Measurements from ENCODE around the gene SUSD2.
A peak's percentile ranks its signal among the peaks of the same experiment; 100 is the strongest.

Gene SUSD2

GRCh38 chr22:24145446-24146193 is 35.7 kb upstream of the SUSD2 start:
- no peak for TF ChIP-seq CTCF (IDR thresholded peaks at IDR 0.05; ENCODE audit: insufficient read depth, low read depth, low read length, missing control alignments)
- H3K4me3 ChIP-seq (ENCODE audit: low read depth, low read length), result no peak overlapping the region
- DNase-seq (ENCODE audit: low read depth), result no peak

- peak; percentile 82 for DNase-seq (ENCODE audit: low read depth)
- H3K4me3 ChIP-seq (ENCODE audit: low read depth, low read length), result no peak overlapping the region
- TF ChIP-seq CTCF (IDR thresholded peaks at IDR 0.05; ENCODE audit: insufficient read depth, low read depth, low read length, missing control alignments), result no peak
Measured at GRCh38 chr22:24146194-24146616, 35.1 kb upstream of the SUSD2 start.

GRCh38 chr22:24146791-24147353 is 34.4 kb upstream of the SUSD2 start:
- H3K4me3 ChIP-seq (ENCODE audit: low read depth, low read length), result no peak overlapping the region
- no peak for DNase-seq (ENCODE audit: low read depth)
- TF ChIP-seq CTCF (IDR thresholded peaks at IDR 0.05; ENCODE audit: insufficient read depth, low read depth, low read length, missing control alignments), result no peak

GRCh38 chr22:24147666-24148065 is 33.6 kb upstream of the SUSD2 start:
- no peak overlapping the region for H3K4me3 ChIP-seq (ENCODE audit: low read depth, low read length)
- TF ChIP-seq CTCF (IDR thresholded peaks at IDR 0.05; ENCODE audit: insufficient read depth, low read depth, low read length, missing control alignments), result no peak
- DNase-seq (ENCODE audit: low read depth), result no peak

- no peak for DNase-seq (ENCODE audit: low read depth)
- no peak for TF ChIP-seq CTCF (IDR thresholded peaks at IDR 0.05; ENCODE audit: insufficient read depth, low read depth, low read length, missing control alignments)
- no peak overlapping the region for H3K4me3 ChIP-seq (ENCODE audit: low read depth, low read length)
Measured at GRCh38 chr22:24148266-24149197, 32.8 kb upstream of the SUSD2 start.

- DNase-seq (ENCODE audit: low read depth), result no peak
- TF ChIP-seq CTCF (IDR thresholded peaks at IDR 0.05; ENCODE audit: insufficient read depth, low read depth, low read length, missing control alignments), result no peak
- H3K4me3 ChIP-seq (ENCODE audit: low read depth, low read length), result no peak overlapping the region
Measured at GRCh38 chr22:24149198-24149590, 32.1 kb upstream of the SUSD2 start.
